Neural cell (in vitro differentiated cells): ENCODE measurements around the gene PGAM2. TPM values are rescaled to one million over a fixed set of nuclear protein-coding genes. Genes with fewer than 3 reads are reported as not detected.

Source experiments
- H2AFZ ChIP-seq: fragments of 200-600, 300-800 bp; sonication (generic), shearing (Covaris generic); 2 replicates; pipeline ENCODE4 v1.6.0; 2014; ENCODE audit warnings: low read depth, mild to moderate bottlenecking, antibody characterized with exemption, low read length, moderate library complexity
- H3F3A ChIP-seq: fragments of 200-600 bp; shearing (Covaris generic); 2 replicates; pipeline ENCODE4 v1.6.1; 2016; ENCODE audit warnings: mild to moderate bottlenecking, moderate library complexity, mixed read lengths, antibody characterized with exemption, low read length; ENCODE audit not compliant: insufficient read depth, poor library complexity, severe bottlenecking
- H3K27ac ChIP-seq: fragments of 200-600, 300-800 bp; sonication (generic), shearing (Covaris generic); 2 replicates; pipeline ENCODE4 v1.5.1; 2014; ENCODE audit warnings: mild to moderate bottlenecking, low read length, moderate library complexity
- H3K27me3 ChIP-seq: fragments of 300-800, 200-600 bp; sonication (generic), shearing (Covaris generic); 2 replicates; pipeline ENCODE4 v1.6.0; 2014; ENCODE audit warnings: mild to moderate bottlenecking, low read depth, low read length, moderate library complexity; ENCODE audit not compliant: insufficient read depth
- H3K36me3 ChIP-seq: fragments of 300-800, 200-600 bp; sonication (generic), shearing (Covaris generic); 2 replicates; pipeline ENCODE4 v1.5.1; 2014; ENCODE audit warnings: mild to moderate bottlenecking, antibody characterized with exemption, low read length, moderate library complexity; ENCODE audit not compliant: insufficient read depth
- H3K4me2 ChIP-seq: fragments of 300-800, 200-600 bp; sonication (generic), shearing (Covaris generic); 2 replicates; pipeline ENCODE4 v1.6.0; 2014; ENCODE audit warnings: mild to moderate bottlenecking, low read length
- H3K4me3 ChIP-seq: fragments of 300-800, 200-600 bp; sonication (generic), shearing (Covaris generic); 2 replicates; pipeline ENCODE4 v1.5.1; 2014; ENCODE audit warnings: mild to moderate bottlenecking, low read length, moderate library complexity
- H3K79me2 ChIP-seq: fragments of 200-600 bp; shearing (Covaris generic); replicated peaks from 2 replicates; pipeline ENCODE4 v1.6.0; 2014; ENCODE audit warnings: mild to moderate bottlenecking, low read length, moderate library complexity; ENCODE audit not compliant: insufficient read depth
- H3K9ac ChIP-seq: fragments of 300-800, 200-600 bp; sonication (generic), shearing (Covaris generic); 2 replicates; pipeline ENCODE4 v1.6.1; 2016; ENCODE audit warnings: mild to moderate bottlenecking, low read length, mixed read lengths
- H3K9me2 ChIP-seq: fragments of 200-600 bp; shearing (Covaris generic); 2 replicates; pipeline ENCODE4 v1.6.1; 2016; ENCODE audit warnings: mild to moderate bottlenecking, low read length, mixed read lengths; ENCODE audit not compliant: insufficient read depth
- H3K9me3 ChIP-seq: fragments of 200-600, 300-800 bp; sonication (generic), shearing (Covaris generic); 2 replicates; pipeline ENCODE4 v1.6.1; 2016; ENCODE audit warnings: mild to moderate bottlenecking, mixed run types, low read length, moderate library complexity, mixed read lengths
- H4K20me1 ChIP-seq: fragments of 200-600 bp; shearing (Covaris generic); 2 replicates; pipeline ENCODE4 v1.6.1; 2016; ENCODE audit warnings: mild to moderate bottlenecking, mixed run types; ENCODE audit not compliant: insufficient read depth
- EP300 ChIP-seq: fragments of 450-650 bp; conservative IDR thresholded peaks from 2 replicates; pipeline ENCODE4 v1.6.1; 2014; ENCODE audit warnings: antibody characterized with exemption, mild to moderate bottlenecking, moderate library complexity; ENCODE audit not compliant: poor library complexity, severe bottlenecking
- EZH2 ChIP-seq: fragments of 200-600, 300-800 bp; shearing (Covaris generic), sonication (generic); IDR thresholded peaks from 2 replicates; pipeline ENCODE4 v1.6.1; 2014; ENCODE audit warnings: antibody characterized with exemption, low read length, borderline replicate concordance, mild to moderate bottlenecking; ENCODE audit not compliant: insufficient read depth, poor library complexity, severe bottlenecking
- MXI1 ChIP-seq: fragments of 450-650 bp; conservative IDR thresholded peaks from 2 replicates; pipeline ENCODE4 v1.6.1; 2014; ENCODE audit warnings: antibody characterized with exemption, mild to moderate bottlenecking; ENCODE audit not compliant: poor library complexity, severe bottlenecking
- POLR2AphosphoS5 ChIP-seq: IDR thresholded peaks from 2 replicates; pipeline ENCODE4 v1.6.1; 2012
- RAD21 ChIP-seq: fragments of 450-650 bp; conservative IDR thresholded peaks from 2 replicates; pipeline ENCODE4 v1.6.1; 2014; ENCODE audit warnings: antibody characterized with exemption, mild to moderate bottlenecking, moderate library complexity
- TAF1 ChIP-seq: IDR thresholded peaks from 2 replicates; pipeline ENCODE4 v1.6.1; 2012; ENCODE audit warnings: low read depth
- polyA plus RNA-seq: library from polyadenylated mRNA; depleted of rRNA; stranded (reverse); fragments of >200 nt; gene quantifications from 2 replicates; pipeline ENCODE4 v1.2.3, GENCODE V29; 2014
- TF ChIP-seq, protein P1 (sequence below): fragments of 450-650 bp; IDR thresholded peaks from 2 replicates; pipeline ENCODE4 v1.5.1; 2014; ENCODE audit warnings: antibody characterized with exemption, mild to moderate bottlenecking, moderate library complexity; ENCODE audit not compliant: poor library complexity, severe bottlenecking
- TF ChIP-seq, protein P2 (sequence below): IDR thresholded peaks from 2 replicates; pipeline ENCODE4 v1.6.1; 2012; ENCODE audit warnings: borderline replicate concordance

The PGAM2 gene
- polyA plus RNA-seq, 1 donor from 2014 or later = not detected

DNA sequence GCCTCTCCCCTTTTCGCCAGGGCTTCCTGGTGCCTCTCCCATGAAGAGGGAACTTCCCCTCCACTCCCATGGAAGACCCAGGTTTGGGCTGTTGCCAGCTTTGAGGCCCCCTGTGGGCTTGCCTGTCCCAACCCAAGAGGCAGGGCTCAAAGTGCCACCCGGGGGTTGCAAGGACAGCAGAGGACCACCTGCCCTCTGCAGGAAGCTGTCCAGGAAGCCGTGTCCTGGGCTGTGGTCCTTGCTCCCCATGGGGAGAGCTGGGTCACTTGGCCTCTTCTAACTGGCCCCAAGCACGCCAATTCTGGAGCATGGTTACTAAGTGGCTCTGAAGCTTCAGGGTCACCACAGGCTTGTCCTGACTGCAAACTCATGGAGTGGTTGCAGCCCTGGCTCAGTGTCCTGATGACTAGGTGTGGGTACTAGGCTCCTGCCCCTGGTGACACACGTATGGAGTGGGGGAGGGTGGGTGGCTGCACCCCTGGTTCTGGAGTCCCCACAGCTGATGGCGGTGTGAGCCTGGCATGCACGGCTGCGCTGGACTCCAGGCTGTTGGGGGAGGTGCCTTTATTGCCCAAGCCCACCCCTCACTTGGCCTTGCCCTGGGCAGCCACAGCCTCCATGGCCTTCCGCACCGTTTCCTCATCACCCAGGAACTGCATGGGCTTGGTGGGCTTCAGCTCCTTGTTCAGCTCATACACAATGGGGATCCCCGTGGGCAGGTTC lies 3.0 kb downstream of the PGAM2 start:
- H3K27ac ChIP-seq = no peak overlapping the region
- no peaks in the 10 kb centered on the region for H3K9me2 ChIP-seq
- TF ChIP-seq EZH2 = no peak
- TF ChIP-seq, protein P1, sequence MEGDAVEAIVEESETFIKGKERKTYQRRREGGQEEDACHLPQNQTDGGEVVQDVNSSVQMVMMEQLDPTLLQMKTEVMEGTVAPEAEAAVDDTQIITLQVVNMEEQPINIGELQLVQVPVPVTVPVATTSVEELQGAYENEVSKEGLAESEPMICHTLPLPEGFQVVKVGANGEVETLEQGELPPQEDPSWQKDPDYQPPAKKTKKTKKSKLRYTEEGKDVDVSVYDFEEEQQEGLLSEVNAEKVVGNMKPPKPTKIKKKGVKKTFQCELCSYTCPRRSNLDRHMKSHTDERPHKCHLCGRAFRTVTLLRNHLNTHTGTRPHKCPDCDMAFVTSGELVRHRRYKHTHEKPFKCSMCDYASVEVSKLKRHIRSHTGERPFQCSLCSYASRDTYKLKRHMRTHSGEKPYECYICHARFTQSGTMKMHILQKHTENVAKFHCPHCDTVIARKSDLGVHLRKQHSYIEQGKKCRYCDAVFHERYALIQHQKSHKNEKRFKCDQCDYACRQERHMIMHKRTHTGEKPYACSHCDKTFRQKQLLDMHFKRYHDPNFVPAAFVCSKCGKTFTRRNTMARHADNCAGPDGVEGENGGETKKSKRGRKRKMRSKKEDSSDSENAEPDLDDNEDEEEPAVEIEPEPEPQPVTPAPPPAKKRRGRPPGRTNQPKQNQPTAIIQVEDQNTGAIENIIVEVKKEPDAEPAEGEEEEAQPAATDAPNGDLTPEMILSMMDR = no peak
- TF ChIP-seq, protein P2, sequence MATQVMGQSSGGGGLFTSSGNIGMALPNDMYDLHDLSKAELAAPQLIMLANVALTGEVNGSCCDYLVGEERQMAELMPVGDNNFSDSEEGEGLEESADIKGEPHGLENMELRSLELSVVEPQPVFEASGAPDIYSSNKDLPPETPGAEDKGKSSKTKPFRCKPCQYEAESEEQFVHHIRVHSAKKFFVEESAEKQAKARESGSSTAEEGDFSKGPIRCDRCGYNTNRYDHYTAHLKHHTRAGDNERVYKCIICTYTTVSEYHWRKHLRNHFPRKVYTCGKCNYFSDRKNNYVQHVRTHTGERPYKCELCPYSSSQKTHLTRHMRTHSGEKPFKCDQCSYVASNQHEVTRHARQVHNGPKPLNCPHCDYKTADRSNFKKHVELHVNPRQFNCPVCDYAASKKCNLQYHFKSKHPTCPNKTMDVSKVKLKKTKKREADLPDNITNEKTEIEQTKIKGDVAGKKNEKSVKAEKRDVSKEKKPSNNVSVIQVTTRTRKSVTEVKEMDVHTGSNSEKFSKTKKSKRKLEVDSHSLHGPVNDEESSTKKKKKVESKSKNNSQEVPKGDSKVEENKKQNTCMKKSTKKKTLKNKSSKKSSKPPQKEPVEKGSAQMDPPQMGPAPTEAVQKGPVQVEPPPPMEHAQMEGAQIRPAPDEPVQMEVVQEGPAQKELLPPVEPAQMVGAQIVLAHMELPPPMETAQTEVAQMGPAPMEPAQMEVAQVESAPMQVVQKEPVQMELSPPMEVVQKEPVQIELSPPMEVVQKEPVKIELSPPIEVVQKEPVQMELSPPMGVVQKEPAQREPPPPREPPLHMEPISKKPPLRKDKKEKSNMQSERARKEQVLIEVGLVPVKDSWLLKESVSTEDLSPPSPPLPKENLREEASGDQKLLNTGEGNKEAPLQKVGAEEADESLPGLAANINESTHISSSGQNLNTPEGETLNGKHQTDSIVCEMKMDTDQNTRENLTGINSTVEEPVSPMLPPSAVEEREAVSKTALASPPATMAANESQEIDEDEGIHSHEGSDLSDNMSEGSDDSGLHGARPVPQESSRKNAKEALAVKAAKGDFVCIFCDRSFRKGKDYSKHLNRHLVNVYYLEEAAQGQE = no peak
- no peak for TF ChIP-seq POLR2AphosphoS5
- H3K9me3 ChIP-seq = no peaks in the 10 kb centered on the region
- no peak overlapping the region for H3K9ac ChIP-seq
- no peaks in the 10 kb centered on the region for H3K27me3 ChIP-seq
- no peaks in the 10 kb centered on the region for H3K79me2 ChIP-seq
- H3K4me2 ChIP-seq = no peak overlapping the region
- H3K36me3 ChIP-seq = no peaks in the 10 kb centered on the region
- H3K4me3 ChIP-seq = no peak overlapping the region
- no peaks in the 10 kb centered on the region for H3F3A ChIP-seq
- H4K20me1 ChIP-seq = no peaks in the 10 kb centered on the region
- no peak overlapping the region for H2AFZ ChIP-seq

DNA sequence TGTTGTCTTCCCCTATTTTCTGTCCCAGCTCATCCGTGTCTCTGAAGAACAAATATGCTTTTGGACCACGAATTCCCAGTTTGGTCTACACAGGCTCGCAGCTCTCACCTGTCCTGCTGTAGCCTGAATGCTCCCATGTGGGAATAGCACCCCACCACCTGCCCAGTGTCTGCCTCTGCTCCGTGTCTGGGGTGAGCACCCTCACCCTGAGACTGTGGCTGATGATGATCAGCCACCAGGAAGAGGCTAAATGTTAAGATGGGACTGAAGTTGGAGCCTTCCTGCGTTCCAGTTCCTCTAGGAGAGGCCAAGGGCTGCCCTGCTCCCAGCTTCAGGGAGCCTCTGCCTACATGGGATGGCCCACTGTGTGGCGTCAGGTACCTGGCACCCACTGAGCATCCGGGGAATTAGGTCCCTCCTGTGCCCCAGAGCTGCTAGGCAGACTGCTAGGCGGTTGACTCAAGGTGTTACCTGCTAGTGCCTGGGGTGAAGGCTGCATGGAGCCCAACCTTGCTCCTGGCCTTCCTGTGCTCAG lies 3.7 kb downstream of the PGAM2 start:
- no peak overlapping the region for H3K4me3 ChIP-seq
- H3K27ac ChIP-seq = no peak overlapping the region
- H3K9me3 ChIP-seq = no peaks in the 10 kb centered on the region
- TF ChIP-seq EZH2 (no peak), MXI1 (no peak)
- H3F3A ChIP-seq = no peaks in the 10 kb centered on the region
- no peaks in the 10 kb centered on the region for H3K36me3 ChIP-seq
- no peaks in the 10 kb centered on the region for H3K79me2 ChIP-seq
- no peaks in the 10 kb centered on the region for H3K9me2 ChIP-seq
- H3K4me2 ChIP-seq = no peak overlapping the region
- H3K9ac ChIP-seq = no peak overlapping the region
- H2AFZ ChIP-seq = no peak overlapping the region
- H3K27me3 ChIP-seq = no peaks in the 10 kb centered on the region
- no peaks in the 10 kb centered on the region for H4K20me1 ChIP-seq

DNA sequence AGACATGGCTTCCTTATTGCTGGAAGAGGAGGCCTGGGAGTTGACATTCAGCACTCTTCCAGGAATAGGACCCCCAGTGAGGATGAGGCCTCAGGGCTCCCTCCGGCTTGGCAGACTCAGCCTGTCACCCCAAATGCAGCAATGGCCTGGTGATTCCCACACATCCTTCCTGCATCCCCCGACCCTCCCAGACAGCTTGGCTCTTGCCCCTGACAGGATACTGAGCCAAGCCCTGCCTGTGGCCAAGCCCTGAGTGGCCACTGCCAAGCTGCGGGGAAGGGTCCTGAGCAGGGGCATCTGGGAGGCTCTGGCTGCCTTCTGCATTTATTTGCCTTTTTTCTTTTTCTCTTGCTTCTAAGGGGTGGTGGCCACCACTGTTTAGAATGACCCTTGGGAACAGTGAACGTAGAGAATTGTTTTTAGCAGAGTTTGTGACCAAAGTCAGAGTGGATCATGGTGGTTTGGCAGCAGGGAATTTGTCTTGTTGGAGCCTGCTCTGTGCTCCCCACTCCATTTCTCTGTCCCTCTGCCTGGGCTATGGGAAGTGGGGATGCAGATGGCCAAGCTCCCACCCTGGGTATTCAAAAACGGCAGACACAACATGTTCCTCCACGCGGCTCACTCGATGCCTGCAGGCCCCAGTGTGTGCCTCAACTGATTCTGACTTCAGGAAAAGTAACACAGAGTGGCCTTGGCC lies 4.3 kb downstream of the PGAM2 start:
- Histone ChIP-seq H3K36me3 (peaks cover 6% of the 10 kb centered on the region), H4K20me1 (no peaks in the 10 kb centered on the region), H3K27ac (no peak overlapping the region)
- no peak for TF ChIP-seq RAD21
- no peak for TF ChIP-seq EZH2
- no peak for TF ChIP-seq TAF1
- no peak for TF ChIP-seq POLR2AphosphoS5
- no peak for TF ChIP-seq EP300
- TF ChIP-seq, protein P1 = no peak
- no peak for TF ChIP-seq MXI1
- TF ChIP-seq, protein P2 = no peak

More for the DNA sequence above, 4.3 kb downstream of the PGAM2 start:
- Histone ChIP-seq H3K9me3 (peaks cover under 1% of the 10 kb centered on the region), H3K79me2 (no peaks in the 10 kb centered on the region), H2AFZ (no peak overlapping the region), H3K4me3 (no peak overlapping the region), H3K4me2 (no peak overlapping the region), H3K27me3 (no peaks in the 10 kb centered on the region), H3K9ac (no peak overlapping the region), H3K9me2 (no peaks in the 10 kb centered on the region), H3F3A (no peaks in the 10 kb centered on the region)
